H9 (cell line): ENCODE results near the gene CFAP65. TPM values are rescaled to one million over a fixed set of nuclear protein-coding genes. Genes with fewer than 3 reads are reported as not detected.

ENCODE experiments used
- DNase-seq: peaks from one replicate; pipeline ENCODE4 v3.0.0-alpha.2; 2017
- H2AFZ ChIP-seq: one replicate; pipeline ENCODE4 v1.6.1; 2013; ENCODE audit warnings: mild to moderate bottlenecking, low read length, control low read depth, moderate library complexity
- H2AK5ac ChIP-seq: 2 replicates; pipeline ENCODE4 v1.6.1; 2013; ENCODE audit warnings: low read length, control low read depth, mixed read lengths; ENCODE audit not compliant: insufficient read length
- H2BK120ac ChIP-seq: one replicate; pipeline ENCODE4 v1.6.1; 2013; ENCODE audit warnings: low read depth, mild to moderate bottlenecking, low read length, control low read depth, inconsistent platforms; ENCODE audit not compliant: poor library complexity, severe bottlenecking
- H2BK12ac ChIP-seq: 2 replicates; pipeline ENCODE4 v1.6.1; 2013; ENCODE audit warnings: low read length, control low read depth, mixed read lengths, low read depth; ENCODE audit not compliant: insufficient read length
- H2BK15ac ChIP-seq: 2 replicates; pipeline ENCODE4 v1.6.1; 2013; ENCODE audit warnings: low read depth, low read length, control low read depth
- H2BK20ac ChIP-seq: one replicate; pipeline ENCODE4 v1.6.1; 2013; ENCODE audit warnings: low read depth, mild to moderate bottlenecking, low read length, control low read depth, inconsistent platforms; ENCODE audit not compliant: poor library complexity, severe bottlenecking
- H2BK5ac ChIP-seq: 2 replicates; pipeline ENCODE4 v1.6.1; 2013; ENCODE audit warnings: low read length, control low read depth, mixed read lengths; ENCODE audit not compliant: insufficient read length
- H3K14ac ChIP-seq: 2 replicates; pipeline ENCODE4 v1.6.1; 2013; ENCODE audit warnings: low read length, control low read depth; ENCODE audit not compliant: insufficient read depth
- H3K18ac ChIP-seq: 2 replicates; pipeline ENCODE4 v1.6.1; 2013; ENCODE audit warnings: low read depth, mild to moderate bottlenecking, mixed read lengths, low read length, control low read depth; ENCODE audit not compliant: insufficient read length
- H3K23ac ChIP-seq: 2 replicates; pipeline ENCODE4 v1.6.1; 2013; ENCODE audit warnings: low read length, control low read depth, mixed read lengths, low read depth; ENCODE audit not compliant: insufficient read length
- H3K23me2 ChIP-seq: 2 replicates; pipeline ENCODE4 v1.6.1; 2013; ENCODE audit warnings: low read depth, mild to moderate bottlenecking, mixed read lengths, low read length, control low read depth; ENCODE audit not compliant: insufficient read length, poor library complexity, severe bottlenecking
- H3K27ac ChIP-seq: 2 replicates; pipeline ENCODE4 v1.5.1; 2013; ENCODE audit warnings: low read length, control low read depth, mixed read lengths, low read depth; ENCODE audit not compliant: insufficient read length
- H3K27me3 ChIP-seq: 2 replicates; pipeline ENCODE4 v1.6.1; 2013; ENCODE audit warnings: low read length, control low read depth, inconsistent platforms; ENCODE audit not compliant: insufficient read depth
- H3K4ac ChIP-seq: 2 replicates; pipeline ENCODE4 v1.6.1; 2013; ENCODE audit warnings: low read depth, mild to moderate bottlenecking, control low read depth, inconsistent platforms, low read length, moderate library complexity
- H3K4me1 ChIP-seq: 2 replicates; pipeline ENCODE4 v1.6.1; 2013; ENCODE audit warnings: low read length, control low read depth, inconsistent platforms; ENCODE audit not compliant: insufficient read depth
- H3K4me2 ChIP-seq: 2 replicates; pipeline ENCODE4 v1.6.1; 2013; ENCODE audit warnings: low read length, control low read depth, mixed read lengths; ENCODE audit not compliant: insufficient read length, insufficient read depth
- H3K56ac ChIP-seq: 2 replicates; pipeline ENCODE4 v1.6.1; 2013; ENCODE audit warnings: low read depth, mild to moderate bottlenecking, mixed read lengths, low read length, control low read depth; ENCODE audit not compliant: insufficient read length
- H3K79me1 ChIP-seq: 2 replicates; pipeline ENCODE4 v1.6.1; 2013; ENCODE audit warnings: low read depth, mild to moderate bottlenecking, moderate library complexity, low read length, control low read depth, inconsistent platforms; ENCODE audit not compliant: insufficient read depth, poor library complexity, severe bottlenecking
- H3K79me2 ChIP-seq: 2 replicates; pipeline ENCODE4 v1.6.1; 2013; ENCODE audit warnings: low read length, control low read depth, inconsistent platforms; ENCODE audit not compliant: insufficient read depth
- H3K9ac ChIP-seq: 2 replicates; pipeline ENCODE4 v1.6.1; 2013; ENCODE audit warnings: low read length, control low read depth, mixed read lengths; ENCODE audit not compliant: insufficient read length; ENCODE audit errors: extremely low read depth
- H3K9me3 ChIP-seq: one replicate; pipeline ENCODE4 v1.6.1; 2013; ENCODE audit warnings: low read depth, low read length, inconsistent platforms; ENCODE audit not compliant: control insufficient read depth
- H3T11ph ChIP-seq: one replicate; pipeline ENCODE4 v1.6.1; 2013; ENCODE audit warnings: mild to moderate bottlenecking, low read length, control low read depth, inconsistent platforms
- H4K20me1 ChIP-seq: one replicate; pipeline ENCODE4 v1.6.1; 2013; ENCODE audit not compliant: control insufficient read depth, insufficient read length, insufficient read depth
- H4K5ac ChIP-seq: 2 replicates; pipeline ENCODE4 v1.6.1; 2013; ENCODE audit warnings: low read depth, mild to moderate bottlenecking, mixed read lengths, low read length, control low read depth; ENCODE audit not compliant: insufficient read length
- H4K8ac ChIP-seq: replicated peaks from 2 replicates; pipeline ENCODE4 v1.6.1; 2013; ENCODE audit warnings: low read length, control low read depth, mixed read lengths, low read depth; ENCODE audit not compliant: insufficient read length
- H4K91ac ChIP-seq: 2 replicates; pipeline ENCODE4 v1.6.1; 2013; ENCODE audit warnings: low read depth, mild to moderate bottlenecking, moderate library complexity, mixed read lengths, low read length, control low read depth; ENCODE audit not compliant: insufficient read length
- H3K27ac Mint-ChIP-seq, 3 experiments: 2 replicates in 2 of 3; 3 replicates in 1 of 3; pipeline ENCODE4 v1.8.0; 2020 to 2021; ENCODE audit warnings: mixed read lengths in 3 of 3, mild to moderate bottlenecking in 1 of 3, moderate library complexity in 1 of 3
- H3K27me3 Mint-ChIP-seq: 2 replicates; pipeline ENCODE4 v1.8.0; 2021; ENCODE audit warnings: low read depth, mild to moderate bottlenecking, moderate library complexity, mixed read lengths
- H3K36me3 Mint-ChIP-seq, 3 experiments: 2 replicates in 2 of 3; 3 replicates in 1 of 3; pipeline ENCODE4 v1.8.0; 2020 to 2021; ENCODE audit warnings: low read depth in 3 of 3, mixed read lengths in 3 of 3; ENCODE audit not compliant: insufficient read depth in 1 of 3
- H3K4me1 Mint-ChIP-seq, 2 experiments: 2 replicates each; pipeline ENCODE4 v1.8.0; 2020; ENCODE audit warnings: mixed read lengths in 2 of 2
- H3K4me3 Mint-ChIP-seq, 2 experiments: 2 replicates in 1 of 2; 3 replicates in 1 of 2; pipeline ENCODE4 v1.8.0; 2020 to 2021; ENCODE audit warnings: mild to moderate bottlenecking in 2 of 2, mixed read lengths in 2 of 2, moderate library complexity in 1 of 2
- H3K9me3 Mint-ChIP-seq, 2 experiments: 2 replicates in 1 of 2; 3 replicates in 1 of 2; pipeline ENCODE4 v1.8.0; 2020; ENCODE audit warnings: mild to moderate bottlenecking in 2 of 2, mixed read lengths in 2 of 2, moderate library complexity in 1 of 2
- CTCF ChIP-seq: fragments of 200-600 bp; sonication (generic); conservative IDR thresholded peaks from 3 replicates; pipeline ENCODE4 v1.8.0; 2021; ENCODE audit warnings: antibody characterized with exemption, mild to moderate bottlenecking
- WGBS: extraction: QIAGEN DNeasy Blood & Tissue Kit; methylation state at CpG from one replicate; pipeline ENCODE4 v1.1.7; 2013; ENCODE audit warnings: missing lambda C conversion rate, low lambda C conversion rate, mixed read lengths; ENCODE audit not compliant: insufficient read length; ENCODE audit errors: extremely low coverage; 5-methylcytosine and 5-hydroxymethylcytosine counted together
- total RNA-seq: library from RNA; stranded (reverse); gene quantifications from 2 replicates; pipeline ENCODE4 v1.2.1, GENCODE V29; 2021

The CFAP65 gene
- total RNA-seq, 1 experiment from 2014 or later, result 0.20 TPM

GRCh38 chr2:218997731-218998130 is 43.6 kb downstream of the CFAP65 start:
- Histone ChIP-seq H3K27ac (no peak overlapping the region), H3K9ac (no peak overlapping the region), H3K4ac (no peak overlapping the region), H2BK20ac (no peak overlapping the region), H3K56ac (no peak overlapping the region), H3K79me1 (no peaks in the 10 kb centered on the region), H3K4me2 (no peak overlapping the region), H4K8ac (no peak overlapping the region), H2BK15ac (no peak overlapping the region), H3T11ph (no peak overlapping the region), H2BK120ac (no peak overlapping the region), H4K5ac (no peak overlapping the region), H2AK5ac (no peak overlapping the region), H4K20me1 (no peaks in the 10 kb centered on the region), H2AFZ (no peak overlapping the region), H3K79me2 (no peaks in the 10 kb centered on the region), H4K91ac (no peak overlapping the region), H3K27me3 (peaks cover 92% of the 10 kb centered on the region), H2BK12ac (no peak overlapping the region), H3K18ac (no peak overlapping the region), H3K9me3 (no peaks in the 10 kb centered on the region), H3K4me1 (peaks cover 9% of the 10 kb centered on the region; the same call in 1 of the 2 replicates), H2BK5ac (no peak overlapping the region), H3K23ac (no peak overlapping the region), H3K14ac (no peak overlapping the region), H3K23me2 (peaks cover 3% of the 10 kb centered on the region)
- peaks cover 99% of the 10 kb centered on the region for H3K27me3 Mint-ChIP-seq
- no peak overlapping the region for H3K4me3 Mint-ChIP-seq
- no CpG with 5 or more reads among the region's 2 CpGs for WGBS
- H3K4me1 Mint-ChIP-seq, result peaks cover 31 to 45% of the 10 kb centered on the region in 2 experiments
- H3K27ac Mint-ChIP-seq, result no peak overlapping the region
- no peak for TF ChIP-seq CTCF
- peaks cover 0 to 10% of the 10 kb centered on the region in 2 experiments; a peak in 3 of 5 replicates for H3K9me3 Mint-ChIP-seq
- H3K36me3 Mint-ChIP-seq, result no peaks in the 10 kb centered on the region; a peak in 1 of 7 replicates
- DNase-seq, result no peak
